CD4-positive, alpha-beta T cell treated with Interleukin-21 for 1 hour (primary cell): Measurements from ENCODE around the gene SYCE3.
"Not testable (repeated sequence)": the region's sequence is repeated elsewhere in the genome, so short reads cannot be mapped to it uniquely, and the experiment has no call there.

Experiments used
- DNase-seq: peaks from one replicate; pipeline ENCODE4 v3.0.0-alpha.2; 2020

Gene SYCE3, protein sequence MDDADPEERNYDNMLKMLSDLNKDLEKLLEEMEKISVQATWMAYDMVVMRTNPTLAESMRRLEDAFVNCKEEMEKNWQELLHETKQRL

GRCh38 chr22:50562523-50563412 is at the start of gene SYCE3:
TSS of gene SYCE3 (minus strand) at chr22:50562919. CDS start at chr22:50556405, 6,514 bp downstream.
- DNase-seq = peak; percentile 97

GRCh38 chr22:50612168-50612527 is 49.4 kb upstream of the SYCE3 start:
- DNase-seq = no peak

DNA sequence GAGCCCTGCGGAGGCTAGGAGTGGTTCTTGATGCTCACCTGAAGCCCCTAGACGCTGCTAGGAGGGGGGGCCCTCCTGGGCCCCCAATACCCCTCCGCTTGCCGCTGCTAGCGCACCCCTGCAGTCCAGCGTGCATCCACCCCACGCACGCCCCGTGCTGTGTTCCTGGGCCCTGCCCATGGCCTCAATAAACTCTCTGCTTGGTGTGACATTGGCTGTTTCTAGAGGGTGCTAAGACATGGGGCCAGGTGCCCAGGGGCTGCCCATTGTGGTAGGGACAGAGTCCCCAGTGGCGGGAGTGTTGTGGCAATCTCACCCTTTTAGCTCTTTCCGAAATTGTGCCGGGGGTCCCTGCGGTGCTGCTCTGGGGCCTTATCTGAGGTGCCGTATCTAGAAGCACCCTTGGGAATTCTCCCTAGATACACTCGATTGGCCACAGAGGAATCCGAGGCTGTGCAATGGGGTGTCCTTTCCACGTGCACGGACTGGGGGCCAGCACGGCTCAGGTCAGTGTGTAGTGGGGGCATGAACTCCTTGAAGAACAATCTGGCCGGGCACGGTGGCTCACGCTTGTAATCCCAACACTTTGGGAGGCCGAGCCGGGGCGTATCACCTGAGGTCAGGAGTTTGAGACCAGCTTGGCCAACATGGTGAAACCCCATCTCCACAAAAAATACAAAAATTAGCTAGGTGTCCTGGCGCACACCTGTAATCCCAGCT is 48.8 kb upstream of the SYCE3 start:
- no peak for DNase-seq

- DNase-seq = no peak
Observed at GRCh38 chr22:50610581-50610980, 47.9 kb upstream of the SYCE3 start.

- no peak for DNase-seq
Observed at GRCh38 chr22:50610041-50610451, 47.3 kb upstream of the SYCE3 start.

- no peak for DNase-seq
Observed at GRCh38 chr22:50609599-50609998, 46.9 kb upstream of the SYCE3 start.

DNA sequence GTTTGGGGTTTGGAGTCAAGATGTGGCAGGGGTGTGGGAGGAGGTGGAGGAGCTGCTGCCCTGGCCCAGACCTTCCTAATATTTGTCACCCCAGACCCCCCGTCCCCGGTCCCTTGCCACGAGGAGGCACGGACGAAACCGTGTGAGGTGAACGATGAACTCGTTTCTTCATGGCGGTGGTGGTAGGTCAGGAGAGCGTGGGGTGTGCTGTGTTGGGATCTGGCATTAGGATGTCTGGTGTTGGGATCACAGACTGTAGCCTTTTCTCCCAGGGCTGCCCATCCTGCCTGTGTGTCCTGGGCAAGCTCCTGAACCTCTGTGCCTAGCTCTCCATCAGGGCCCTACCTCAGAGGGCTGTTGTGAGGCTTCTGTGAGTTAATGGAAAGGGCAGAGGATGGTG is 46.3 kb upstream of the SYCE3 start:
- no peak for DNase-seq

DNA sequence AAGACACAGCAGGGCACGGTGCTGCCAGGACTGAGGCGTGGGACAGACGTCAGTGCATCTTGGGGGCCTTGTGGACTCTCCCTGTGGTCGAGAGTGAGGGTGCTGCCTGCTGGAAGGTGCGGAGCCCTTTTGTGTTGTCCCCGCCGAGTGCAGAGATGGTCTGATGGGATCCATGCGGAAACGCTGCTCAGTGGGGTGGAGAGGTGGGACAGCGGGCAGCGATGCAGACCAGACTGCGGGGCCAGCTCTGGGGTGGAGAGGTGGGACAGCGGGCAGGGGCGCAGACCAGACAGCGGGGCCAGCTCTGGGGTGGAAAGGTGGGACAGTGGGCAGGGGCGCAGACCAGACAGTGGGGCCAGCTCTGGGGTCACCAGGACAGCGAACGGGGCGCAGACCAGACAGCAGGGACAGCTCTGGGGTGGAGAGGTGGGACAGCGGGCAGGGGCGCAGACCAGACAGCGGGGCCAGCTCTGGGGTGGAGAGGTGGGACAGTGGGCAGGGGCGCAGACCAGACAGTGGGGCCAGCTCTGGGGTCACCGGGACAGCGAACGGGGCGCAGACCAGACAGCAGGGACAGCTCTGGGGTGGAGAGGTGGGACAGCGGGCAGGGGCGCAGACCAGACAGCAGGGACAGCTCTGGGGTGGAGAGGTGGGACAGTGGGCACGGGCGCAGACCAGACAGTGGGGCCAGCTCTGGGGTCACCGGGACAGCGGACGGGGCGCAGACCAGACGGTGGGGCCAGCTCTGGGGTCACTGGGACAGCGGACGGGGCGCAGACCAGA is 45.5 kb upstream of the SYCE3 start:
- not testable (repeated sequence) for DNase-seq

DNA sequence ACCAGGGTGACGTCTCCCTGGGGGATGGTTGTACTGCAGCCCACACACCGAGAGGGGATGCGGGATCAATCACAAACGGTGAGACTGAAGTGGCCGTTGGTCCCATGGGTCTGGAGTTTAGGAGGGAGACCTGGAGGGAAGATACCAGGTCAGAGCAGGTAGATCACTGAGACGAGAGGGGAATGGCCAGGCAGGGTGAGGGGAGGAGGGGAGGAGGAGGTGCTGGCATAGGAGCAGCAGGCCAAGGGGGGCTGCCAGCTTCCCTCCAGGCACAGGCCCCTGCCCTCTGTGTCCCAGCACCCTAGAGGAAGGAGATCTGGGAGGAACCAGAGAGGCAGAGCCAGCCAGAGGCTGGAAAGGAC is 44.9 kb upstream of the SYCE3 start:
- no peak for DNase-seq

DNA sequence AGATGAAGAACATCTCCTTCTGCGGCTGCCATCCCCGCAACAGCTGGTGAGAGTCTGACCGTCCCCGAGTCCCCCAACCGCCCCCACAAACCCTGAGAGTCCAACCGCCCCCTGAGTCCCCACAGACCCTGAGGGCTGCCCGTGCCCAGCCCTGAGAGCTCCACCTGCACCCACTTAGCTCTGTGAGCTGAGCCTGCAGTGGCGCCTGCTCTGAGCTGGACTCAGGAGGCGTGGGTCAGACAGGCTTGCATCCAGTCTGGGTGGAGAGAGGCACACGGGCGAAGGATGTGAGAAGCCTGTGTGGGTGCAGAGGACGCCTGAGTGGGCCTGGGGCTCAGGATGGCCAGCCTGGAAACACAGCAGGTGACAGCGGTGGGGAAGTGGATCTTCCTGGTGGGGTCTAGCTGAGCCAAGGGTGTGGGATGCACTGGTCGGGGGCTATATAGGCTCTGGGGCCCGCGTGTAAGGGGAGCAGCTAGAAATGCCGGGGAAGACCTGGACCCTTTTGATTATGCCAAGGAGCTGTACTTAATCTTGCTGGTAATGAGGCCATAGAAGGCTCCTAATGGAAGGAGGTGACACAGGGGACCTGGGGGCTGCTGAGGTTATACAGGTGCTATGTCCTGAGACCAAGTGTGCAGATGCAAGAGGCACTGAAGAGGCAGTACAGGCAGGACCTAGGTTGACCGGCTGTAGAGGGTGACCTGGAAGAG is 44.4 kb upstream of the SYCE3 start:
- no peak for DNase-seq

GRCh38 chr22:50606165-50606945 is 43.6 kb upstream of the SYCE3 start:
- DNase-seq = no peak

- no peak for DNase-seq
Observed at GRCh38 chr22:50605613-50606074, 42.9 kb upstream of the SYCE3 start.

- no peak for DNase-seq
Observed at GRCh38 chr22:50605002-50605612, 42.4 kb upstream of the SYCE3 start.

DNA sequence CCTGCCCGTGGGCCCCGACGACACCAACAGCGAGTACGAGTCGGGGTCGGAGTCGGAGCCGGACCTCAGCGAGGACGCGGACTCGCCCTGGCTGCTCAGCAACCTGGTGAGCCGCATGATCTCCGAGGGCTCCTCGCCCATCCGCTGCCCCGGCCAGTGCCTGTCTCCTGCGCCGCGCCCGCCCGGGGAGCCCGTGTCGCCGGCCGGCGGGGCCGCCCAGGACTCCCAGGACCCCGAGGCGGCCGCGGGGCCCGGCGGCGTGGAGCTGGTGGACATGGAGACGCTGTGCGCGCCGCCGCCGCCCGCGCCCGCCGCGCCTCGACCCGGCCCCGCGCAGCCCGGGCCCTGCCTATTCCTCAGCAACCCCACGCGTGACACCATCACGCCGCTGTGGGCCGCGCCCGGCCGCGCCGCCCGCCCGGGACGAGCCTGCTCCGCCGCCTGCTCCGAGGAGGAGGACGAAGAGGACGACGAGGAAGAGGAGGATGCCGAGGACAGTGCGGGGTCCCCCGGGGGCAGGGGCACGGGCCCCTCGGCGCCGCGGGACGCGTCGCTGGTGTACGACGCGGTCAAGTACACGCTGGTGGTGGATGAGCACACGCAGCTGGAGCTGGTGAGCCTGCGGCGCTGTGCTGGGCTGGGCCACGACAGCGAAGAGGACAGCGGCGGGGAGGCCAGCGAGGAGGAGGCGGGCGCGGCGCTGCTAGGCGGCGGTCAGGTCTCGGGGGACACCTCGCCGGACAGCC is 41.7 kb upstream of the SYCE3 start:
- no peak for DNase-seq

- DNase-seq = no peak
Observed at GRCh38 chr22:50603511-50604255, 41.0 kb upstream of the SYCE3 start.

- DNase-seq = no peak
Observed at GRCh38 chr22:50602338-50602700, 39.6 kb upstream of the SYCE3 start.

DNA sequence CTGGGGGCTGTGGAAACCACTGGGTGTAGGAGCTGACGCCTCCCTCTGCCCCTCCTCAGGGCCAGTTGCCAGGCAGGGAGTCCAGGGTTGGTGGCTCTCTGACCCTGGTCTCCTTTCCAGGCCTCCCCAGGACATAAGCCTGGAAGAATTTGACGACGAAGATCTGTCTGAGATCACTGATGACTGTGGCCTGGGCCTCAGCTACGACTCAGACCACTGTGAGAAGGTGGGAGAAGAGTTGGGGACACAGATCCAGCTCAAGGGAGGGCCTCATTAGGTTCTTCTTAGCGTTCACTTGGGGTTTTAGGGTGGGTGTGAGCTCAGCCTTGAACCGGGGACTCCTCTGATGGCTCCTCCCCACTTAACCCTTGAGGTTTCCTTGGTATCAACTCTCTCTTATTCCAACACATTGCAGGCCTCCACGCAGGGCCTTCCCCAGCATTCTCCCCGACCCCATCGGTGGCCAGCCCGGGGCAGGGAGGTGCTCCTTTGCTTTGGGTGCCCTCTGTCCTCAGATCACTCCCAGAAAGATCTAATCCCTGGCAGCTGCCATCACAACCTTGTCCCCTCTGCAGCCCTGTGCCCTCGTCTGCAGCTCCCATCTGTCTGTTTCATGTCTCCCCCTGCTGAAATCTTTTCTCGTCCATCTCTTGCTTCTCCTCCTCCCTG is 39.1 kb upstream of the SYCE3 start:
- no peak for DNase-seq

DNA sequence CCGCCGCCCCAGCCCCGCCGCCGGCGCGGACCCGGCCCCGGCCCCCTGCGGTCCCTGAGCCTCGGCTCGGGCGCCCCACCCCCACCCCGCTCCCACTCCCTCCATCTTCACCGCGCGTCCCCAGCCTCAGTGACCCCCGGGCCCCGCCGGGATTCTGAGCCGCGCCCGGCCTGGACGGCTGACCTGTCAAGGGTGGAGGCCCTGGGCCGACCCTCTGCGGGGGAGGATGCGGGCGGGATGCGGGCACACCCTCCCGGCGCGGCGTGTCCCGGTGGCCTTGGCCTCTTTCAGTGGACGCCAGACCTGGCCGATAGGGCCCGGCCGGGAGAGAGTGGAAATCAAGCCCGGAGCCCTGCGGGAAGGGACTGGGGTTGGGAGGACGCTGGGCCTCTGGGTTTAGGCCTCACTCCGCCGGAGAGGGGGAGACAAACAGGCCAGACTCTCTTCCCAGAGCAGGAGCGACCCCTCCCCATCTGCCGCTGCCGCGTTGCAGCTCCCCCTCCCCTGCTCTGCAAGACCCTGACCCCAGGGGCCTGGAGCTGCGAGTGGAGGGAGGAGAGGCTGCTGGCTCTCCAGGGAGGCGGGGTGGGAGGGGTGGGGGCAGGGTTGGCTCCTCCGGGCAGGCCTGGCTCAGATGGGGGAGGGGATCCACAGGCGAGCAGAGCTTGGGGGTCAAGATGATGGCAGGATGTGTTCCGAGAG is 38.4 kb upstream of the SYCE3 start:
- no peak for DNase-seq

DNA sequence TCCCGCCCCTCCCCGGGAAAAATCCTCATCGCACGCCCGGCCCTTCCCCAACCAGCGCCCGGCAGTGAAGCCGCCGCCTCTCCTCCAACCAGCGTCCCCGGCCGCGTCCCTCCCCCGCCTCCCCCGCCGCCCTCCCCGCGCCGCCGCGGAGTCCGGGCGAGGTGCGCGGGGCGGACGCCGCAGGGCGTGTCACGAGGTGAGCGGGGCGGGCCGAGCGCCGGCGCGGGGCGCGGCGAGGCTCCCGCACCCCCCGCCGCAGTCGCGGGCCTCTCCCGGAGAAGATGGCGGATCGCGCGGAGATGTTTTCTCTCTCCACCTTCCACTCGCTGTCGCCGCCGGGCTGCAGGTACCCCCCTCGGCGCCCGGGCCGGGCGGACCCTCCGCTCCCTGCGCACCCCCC is 37.8 kb upstream of the SYCE3 start, which contains the start of gene MAPK8IP2:
Gene MAPK8IP2, plus strand, starts transcription at position 256 of the 400 bp plus-strand sequence. Its CDS starts 26 bp downstream, at position 282.
- peak; percentile 6 for DNase-seq
